Measurements from ENCODE around the gene ZSCAN21.

GRCh38 chr7:100017300-100017699 lies 32.3 kb upstream of the ZSCAN21 start:
- TF ChIP-seq CTCF (IDR thresholded peaks at IDR 0.05) (no peak), POLR2A (IDR thresholded peaks at IDR 0.05) (no peak)

Data from thyroid gland (tissue), 4 donors.